Mesenchymal stem cell (in vitro differentiated cells and primary cell): ENCODE results near the gene GAA.

Experiments
- DNase-seq: peaks from one replicate; pipeline ENCODE4 v3.0.0-alpha.2; 2013
- H2AFZ ChIP-seq: one replicate; pipeline ENCODE4 v1.6.1; 2013; ENCODE audit warnings: low read depth, mild to moderate bottlenecking, control low read depth, inconsistent platforms, low read length, moderate library complexity
- H2AK5ac ChIP-seq: 2 replicates; pipeline ENCODE4 v1.6.1; 2013; ENCODE audit warnings: low read length, moderate library complexity, mild to moderate bottlenecking, inconsistent platforms; ENCODE audit not compliant: severe bottlenecking
- H2BK120ac ChIP-seq: one replicate; pipeline ENCODE4 v1.6.1; 2013; ENCODE audit warnings: low read depth, mild to moderate bottlenecking, inconsistent platforms, low read length, moderate library complexity
- H2BK12ac ChIP-seq, 2 experiments: one replicate each; pipeline ENCODE4 v1.6.1; 2013; ENCODE audit warnings: inconsistent platforms in 2 of 2, low read length in 2 of 2, mild to moderate bottlenecking in 2 of 2, moderate library complexity in 2 of 2, control low read depth in 1 of 2
- H2BK15ac ChIP-seq: one replicate; pipeline ENCODE4 v1.6.1; 2013; ENCODE audit warnings: mild to moderate bottlenecking, low read depth, inconsistent platforms; ENCODE audit not compliant: poor library complexity, severe bottlenecking
- H2BK5ac ChIP-seq: 2 replicates; pipeline ENCODE4 v1.6.1; 2013; ENCODE audit warnings: low read depth, mild to moderate bottlenecking, low read length, control low read depth, inconsistent platforms; ENCODE audit not compliant: poor library complexity, severe bottlenecking
- H3K14ac ChIP-seq, 2 experiments: one replicate each; pipeline ENCODE4 v1.6.1; 2013; ENCODE audit warnings: inconsistent platforms in 2 of 2, low read length in 2 of 2, control low read depth in 1 of 2, mild to moderate bottlenecking in 1 of 2, moderate library complexity in 1 of 2
- H3K18ac ChIP-seq, 2 experiments: one replicate each; pipeline ENCODE4 v1.6.1; 2013; ENCODE audit warnings: inconsistent platforms in 2 of 2, low read length in 2 of 2, control low read depth in 1 of 2, low read depth in 1 of 2, mild to moderate bottlenecking in 1 of 2
- H3K23ac ChIP-seq, 2 experiments: one replicate each; pipeline ENCODE4 v1.6.1; 2013; ENCODE audit warnings: inconsistent platforms in 2 of 2, low read length in 2 of 2, mild to moderate bottlenecking in 2 of 2, moderate library complexity in 2 of 2, control low read depth in 1 of 2
- H3K27ac ChIP-seq: 2 replicates; pipeline ENCODE4 v1.5.1; 2013; ENCODE audit warnings: mild to moderate bottlenecking, moderate library complexity, low read length, control low read depth, inconsistent platforms; ENCODE audit not compliant: poor library complexity, severe bottlenecking
- H3K27me3 ChIP-seq, 2 experiments: 2 replicates each; pipeline versions ENCODE4 v1.6.1 to v1.7.0; 2013; ENCODE audit warnings: low read length in 2 of 2, mild to moderate bottlenecking in 2 of 2, moderate library complexity in 2 of 2, control low read depth in 1 of 2, inconsistent platforms in 1 of 2; ENCODE audit not compliant: control insufficient read depth in 1 of 2, insufficient read depth in 1 of 2
- H3K36me3 ChIP-seq, 2 experiments: 2 replicates each; pipeline versions ENCODE4 v1.6.1 to v1.7.0; 2013; ENCODE audit warnings: low read length in 2 of 2, control low read depth in 1 of 2, inconsistent platforms in 1 of 2, low read depth in 1 of 2, mild to moderate bottlenecking in 1 of 2; ENCODE audit not compliant: insufficient read depth in 2 of 2, control insufficient read depth in 1 of 2
- H3K4ac ChIP-seq, 2 experiments: one replicate each; pipeline ENCODE4 v1.6.1; 2013; ENCODE audit warnings: inconsistent platforms in 2 of 2, low read length in 2 of 2, mild to moderate bottlenecking in 2 of 2, moderate library complexity in 2 of 2, control low read depth in 1 of 2, low read depth in 1 of 2
- H3K4me1 ChIP-seq: 2 replicates; pipeline ENCODE4 v1.6.1; 2013; ENCODE audit warnings: low read depth, low read length, control low read depth; ENCODE audit not compliant: control insufficient read depth, insufficient read depth
- H3K4me2 ChIP-seq: 2 replicates; pipeline ENCODE4 v1.6.1; 2013; ENCODE audit warnings: low read length, mild to moderate bottlenecking, inconsistent platforms; ENCODE audit not compliant: poor library complexity, severe bottlenecking
- H3K4me3 ChIP-seq, 2 experiments: 2 replicates each; pipeline versions ENCODE4 v1.5.1 to v1.7.0; 2013; ENCODE audit warnings: low read length in 2 of 2, mild to moderate bottlenecking in 2 of 2, control low read depth in 1 of 2, low read depth in 1 of 2; ENCODE audit not compliant: insufficient read depth in 1 of 2
- H3K79me1 ChIP-seq: replicated peaks from 2 replicates; pipeline ENCODE4 v1.6.1; 2013; ENCODE audit warnings: mild to moderate bottlenecking, control low read depth, low read length, inconsistent platforms; ENCODE audit not compliant: poor library complexity, severe bottlenecking
- H3K9ac ChIP-seq: 2 replicates; pipeline ENCODE4 v1.7.0; 2013; ENCODE audit warnings: mild to moderate bottlenecking, low read length, moderate library complexity
- H3K9me3 ChIP-seq: 2 replicates; pipeline ENCODE4 v1.7.0; 2013; ENCODE audit warnings: mild to moderate bottlenecking, low read length; ENCODE audit not compliant: control insufficient read depth
- H4K8ac ChIP-seq: one replicate; pipeline ENCODE4 v1.6.1; 2013; ENCODE audit warnings: inconsistent platforms, mild to moderate bottlenecking, low read length, moderate library complexity
- H4K91ac ChIP-seq: one replicate; pipeline ENCODE4 v1.6.1; 2013; ENCODE audit warnings: mild to moderate bottlenecking, low read length, inconsistent platforms
- WGBS: methylation state at CpG from one replicate; pipeline ENCODE4 v1.1.7; 2013; ENCODE audit warnings: mixed read lengths; 5-methylcytosine and 5-hydroxymethylcytosine counted together

Gene GAA

DNA sequence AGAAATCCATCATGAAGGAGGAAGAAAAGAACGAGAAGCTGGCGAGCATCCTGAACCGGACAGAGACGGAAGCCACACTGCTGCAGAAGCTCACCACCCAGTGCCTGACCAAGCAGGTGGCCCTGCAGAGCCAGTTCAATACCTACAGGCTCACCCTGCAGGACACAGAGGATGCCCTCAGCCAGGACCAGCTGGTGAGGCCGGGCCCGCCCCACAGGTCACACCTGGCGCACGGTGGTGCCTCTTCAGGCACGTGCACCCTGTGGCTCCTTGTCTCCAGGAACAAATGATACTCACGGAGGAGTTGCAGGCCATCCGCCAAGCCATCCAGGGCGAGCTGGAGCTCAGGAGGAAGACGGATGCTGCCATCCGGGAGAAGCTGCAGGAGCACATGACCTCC, 19.8 kb upstream of the GAA start:
- no peak overlapping the region for H2AK5ac ChIP-seq
- H2AFZ ChIP-seq: no peak overlapping the region
- no peaks in the 10 kb centered on the region for H3K36me3 ChIP-seq
- H3K23ac ChIP-seq: no peak overlapping the region
- H3K9ac ChIP-seq: no peak overlapping the region
- H3K14ac ChIP-seq: no peak overlapping the region
- H3K4ac ChIP-seq: no peak overlapping the region
- H4K91ac ChIP-seq: no peak overlapping the region
- no peak overlapping the region for H3K27ac ChIP-seq
- H2BK12ac ChIP-seq: no peak overlapping the region
- no peak for DNase-seq
- H3K4me3 ChIP-seq: no peak overlapping the region
- H2BK15ac ChIP-seq: no peak overlapping the region
- H2BK5ac ChIP-seq: no peak overlapping the region
- no peak overlapping the region for H3K4me2 ChIP-seq
- H3K4me1 ChIP-seq: peaks cover 5% of the 10 kb centered on the region
- no peak overlapping the region for H3K18ac ChIP-seq
- WGBS: 95% methylated on average over 10 of the region's 14 CpGs
- H3K9me3 ChIP-seq: no peaks in the 10 kb centered on the region
- no peak overlapping the region for H2BK120ac ChIP-seq
- H3K27me3 ChIP-seq: peaks cover 4 to 14% of the 10 kb centered on the region in 2 experiments
- H3K79me1 ChIP-seq: no peaks in the 10 kb centered on the region
- no peak overlapping the region for H4K8ac ChIP-seq

DNA sequence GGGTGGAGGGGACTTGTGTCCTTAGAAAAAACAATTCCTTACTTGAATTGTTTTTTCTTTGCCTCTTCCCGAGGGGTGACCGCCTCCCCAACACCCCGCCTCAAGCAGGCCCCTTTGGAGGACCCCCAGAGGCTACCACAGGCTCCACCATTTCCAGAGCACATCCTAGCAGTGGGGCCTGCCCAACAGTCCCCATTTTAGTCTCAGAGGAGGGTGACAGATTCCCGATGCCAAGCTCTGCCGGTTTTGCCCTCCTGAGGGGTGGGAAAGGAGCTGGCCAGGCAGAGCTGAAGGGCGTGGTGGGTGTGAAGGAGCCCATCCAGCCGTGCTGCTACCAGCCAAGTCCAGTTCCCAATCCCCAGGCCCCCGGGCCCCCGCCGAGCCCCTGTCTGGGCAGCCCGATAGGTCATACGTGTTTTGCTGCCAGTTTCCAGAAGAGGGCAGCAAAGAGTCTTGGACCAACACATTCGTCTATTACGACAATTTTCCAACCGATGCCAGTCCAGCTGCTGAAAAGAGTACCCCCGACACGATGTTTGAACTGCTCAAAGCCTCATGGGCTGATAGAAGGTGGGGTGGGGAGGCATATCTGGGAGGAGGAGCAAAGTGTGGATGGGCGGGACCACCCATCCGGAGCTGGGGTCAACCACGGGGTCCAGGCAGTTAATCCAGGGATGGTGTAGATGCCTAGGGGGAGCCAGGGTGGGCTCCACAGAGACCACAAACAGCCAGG, 18.8 kb upstream of the GAA start:
- H3K27ac ChIP-seq: no peak overlapping the region
- H2BK12ac ChIP-seq: no peak overlapping the region
- WGBS: 34% methylated on average over 19 of the region's 20 CpGs
- peaks cover 14 to 23% of the 10 kb centered on the region in 2 experiments for H3K27me3 ChIP-seq
- no peak overlapping the region for H3K4ac ChIP-seq
- no peak overlapping the region for H4K8ac ChIP-seq
- H2BK120ac ChIP-seq: no peak overlapping the region
- peaks cover 5% of the 10 kb centered on the region for H3K4me1 ChIP-seq
- no peaks in the 10 kb centered on the region for H3K79me1 ChIP-seq
- peak; percentile 78 for DNase-seq
- H2BK5ac ChIP-seq: no peak overlapping the region
- peak overlapping the region; percentile 49 for H3K9ac ChIP-seq
- no peak overlapping the region for H2AK5ac ChIP-seq
- H2AFZ ChIP-seq: no peak overlapping the region
- no peak overlapping the region for H3K14ac ChIP-seq
- no peak overlapping the region for H3K18ac ChIP-seq
- H3K23ac ChIP-seq: no peak overlapping the region
- no peak overlapping the region for H3K4me2 ChIP-seq
- H3K36me3 ChIP-seq: no peaks in the 10 kb centered on the region
- H3K9me3 ChIP-seq: no peaks in the 10 kb centered on the region
- H3K4me3 ChIP-seq: peak overlapping the region in 1 of 2 experiments; percentile 18
- H4K91ac ChIP-seq: no peak overlapping the region
- H2BK15ac ChIP-seq: no peak overlapping the region

DNA sequence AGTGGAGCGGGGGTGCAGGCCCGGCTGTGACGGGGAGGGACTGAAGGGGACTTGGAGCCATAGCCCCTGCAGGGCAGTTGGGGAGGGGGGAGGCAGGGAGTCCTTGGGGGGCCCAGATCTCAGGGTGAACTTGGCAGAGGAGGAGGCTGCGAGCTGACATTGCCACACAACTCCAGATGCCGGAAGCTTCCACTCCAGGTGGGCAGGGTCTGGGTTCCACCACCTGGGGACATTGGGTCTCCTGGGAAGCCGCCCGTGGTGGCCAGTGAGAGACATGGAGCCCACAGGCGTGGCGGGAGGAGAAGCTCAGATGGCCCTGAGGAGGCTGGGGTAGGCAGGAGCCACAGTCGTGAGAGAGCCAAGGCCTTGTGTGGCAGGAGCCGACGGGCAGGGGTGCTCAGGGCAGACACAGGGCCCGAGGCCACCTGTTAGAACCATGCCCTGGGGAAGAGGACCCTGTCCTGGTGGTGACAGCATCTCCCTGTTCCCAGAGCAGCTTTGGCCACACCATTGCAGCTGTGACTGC, 18.2 kb upstream of the GAA start:
- no peak overlapping the region for H2BK15ac ChIP-seq
- no peaks in the 10 kb centered on the region for H3K36me3 ChIP-seq
- peaks cover 5% of the 10 kb centered on the region for H3K4me1 ChIP-seq
- H4K8ac ChIP-seq: no peak overlapping the region
- H3K9ac ChIP-seq: peak overlapping the region; percentile 49
- H3K27ac ChIP-seq: no peak overlapping the region
- H4K91ac ChIP-seq: no peak overlapping the region
- no peak overlapping the region for H3K4ac ChIP-seq
- no peak overlapping the region for H2BK5ac ChIP-seq
- H2AK5ac ChIP-seq: no peak overlapping the region
- peaks cover 15 to 28% of the 10 kb centered on the region in 2 experiments for H3K27me3 ChIP-seq
- no peak overlapping the region for H2BK120ac ChIP-seq
- H3K4me3 ChIP-seq: no peak overlapping the region
- H3K23ac ChIP-seq: no peak overlapping the region
- H3K4me2 ChIP-seq: no peak overlapping the region
- H2AFZ ChIP-seq: no peak overlapping the region
- no peak overlapping the region for H3K14ac ChIP-seq
- no peaks in the 10 kb centered on the region for H3K79me1 ChIP-seq
- no peak overlapping the region for H2BK12ac ChIP-seq
- DNase-seq: no peak
- no peak overlapping the region for H3K18ac ChIP-seq
- 86% methylated on average over 13 of the region's 13 CpGs for WGBS
- no peaks in the 10 kb centered on the region for H3K9me3 ChIP-seq

DNA sequence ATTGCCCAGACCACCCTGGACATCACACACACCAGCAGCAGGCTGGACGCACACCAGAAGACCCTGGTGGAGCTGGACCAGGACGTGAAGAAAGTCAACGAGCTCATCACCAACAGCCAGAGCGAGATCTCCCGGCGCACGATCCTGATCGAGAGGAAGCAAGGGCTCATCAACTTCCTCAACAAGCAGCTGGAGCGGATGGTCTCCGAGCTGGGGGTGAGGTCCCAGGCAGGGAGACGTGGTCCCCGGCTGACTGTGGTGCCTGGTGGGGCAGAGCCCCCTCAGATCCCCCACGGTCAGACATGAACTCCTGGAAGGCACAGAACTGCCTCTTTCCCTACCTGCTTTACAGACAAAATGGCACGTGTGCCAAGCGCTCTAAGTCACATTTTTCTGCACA, 16.6 kb upstream of the GAA start:
- no peak for DNase-seq
- no peaks in the 10 kb centered on the region for H3K9me3 ChIP-seq
- H2AK5ac ChIP-seq: no peak overlapping the region
- no peak overlapping the region for H2BK15ac ChIP-seq
- H3K27me3 ChIP-seq: peaks cover 15 to 33% of the 10 kb centered on the region in 2 experiments
- H3K4me2 ChIP-seq: no peak overlapping the region
- no peak overlapping the region for H2BK5ac ChIP-seq
- no peak overlapping the region for H3K14ac ChIP-seq
- no peaks in the 10 kb centered on the region for H3K79me1 ChIP-seq
- H2BK120ac ChIP-seq: no peak overlapping the region
- H3K23ac ChIP-seq: no peak overlapping the region
- peaks cover 5% of the 10 kb centered on the region for H3K4me1 ChIP-seq
- H3K4ac ChIP-seq: no peak overlapping the region
- no peak overlapping the region for H3K4me3 ChIP-seq
- H2AFZ ChIP-seq: no peak overlapping the region
- no peaks in the 10 kb centered on the region for H3K36me3 ChIP-seq
- H4K91ac ChIP-seq: no peak overlapping the region
- WGBS: 87% methylated on average over 15 of the region's 15 CpGs
- H3K27ac ChIP-seq: no peak overlapping the region
- no peak overlapping the region for H2BK12ac ChIP-seq
- no peak overlapping the region for H4K8ac ChIP-seq
- no peak overlapping the region for H3K18ac ChIP-seq
- H3K9ac ChIP-seq: no peak overlapping the region
